Erythroblast (primary cell): Measurements from ENCODE around the gene CDK12.

Source experiments
- GATA1 ChIP-seq: IDR thresholded peaks from 2 replicates; pipeline ENCODE4 v1.6.1; 2011; ENCODE audit warnings: low read depth, mild to moderate bottlenecking, control low read depth, low read length, moderate library complexity
- POLR2A ChIP-seq: IDR thresholded peaks from 2 replicates; pipeline ENCODE4 v1.6.1; 2011; ENCODE audit warnings: mild to moderate bottlenecking, low read length

DNA sequence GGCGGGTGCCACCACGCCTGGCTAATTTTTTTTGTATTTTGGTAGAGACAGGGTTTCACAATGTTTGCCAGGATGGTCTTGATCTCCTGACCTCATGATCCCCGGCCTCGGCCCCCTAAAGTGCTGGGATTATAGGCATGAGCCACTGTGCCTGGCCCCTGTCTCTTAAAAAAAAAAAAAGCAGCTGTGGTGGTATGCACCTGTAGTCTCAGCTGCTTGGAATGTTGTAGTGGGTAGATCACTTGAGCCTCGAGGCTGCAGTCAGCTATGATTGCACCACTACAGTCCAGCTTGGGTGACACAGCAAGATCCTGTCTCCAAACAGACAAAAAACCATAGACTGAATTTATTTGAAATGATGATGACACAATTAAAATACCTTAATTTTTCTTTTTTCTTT, 24.3 kb downstream of the CDK12 start:
- TF ChIP-seq POLR2A (no peak), GATA1 (no peak)
